GM23338 (cell line): Measurements from ENCODE around the gene LAMA4. TPM values are rescaled to one million over a fixed set of nuclear protein-coding genes. Genes with fewer than 3 reads are reported as not detected.

ENCODE experiments used
- ATAC-seq: fragments of 200-7000 bp; cut with Tn5 transposase; 3 replicates; pipeline ENCODE4 v1.9.1; 2020
- DNase-seq: peaks from one replicate; pipeline ENCODE4 v3.0.0-alpha.2; 2015; ENCODE audit warnings: low spot score
- H2AFZ ChIP-seq: fragments of 200-600 bp; sonication (generic); 2 replicates; pipeline ENCODE4 v1.8.0; 2016; ENCODE audit warnings: antibody characterized with exemption, mild to moderate bottlenecking, moderate library complexity
- H3F3A ChIP-seq: fragments of 200-600 bp; sonication (generic); replicated peaks from 2 replicates; pipeline ENCODE4 v1.8.0; 2017; ENCODE audit warnings: antibody characterized with exemption, mixed run types, low read depth
- H3K27ac ChIP-seq: fragments of 200-600 bp; sonication (generic); 2 replicates; pipeline ENCODE4 v1.6.1; 2016; ENCODE audit warnings: low read depth
- H3K27me3 ChIP-seq: fragments of 200-600 bp; sonication (generic); 2 replicates; pipeline ENCODE4 v1.8.0; 2016; ENCODE audit warnings: mild to moderate bottlenecking, mixed run types, moderate library complexity; ENCODE audit not compliant: insufficient read depth
- H3K36me3 ChIP-seq: fragments of 200-600 bp; sonication (generic); 2 replicates; pipeline ENCODE4 v1.8.0; 2016; ENCODE audit warnings: mild to moderate bottlenecking; ENCODE audit not compliant: insufficient read depth
- H3K4me1 ChIP-seq: fragments of 200-600 bp; sonication (generic); 2 replicates; pipeline ENCODE4 v1.8.0; 2016; ENCODE audit warnings: mild to moderate bottlenecking, moderate library complexity; ENCODE audit not compliant: insufficient read depth
- H3K4me2 ChIP-seq: fragments of 200-600 bp; sonication (generic); 2 replicates; pipeline ENCODE4 v1.7.1; 2017; ENCODE audit warnings: mixed run types
- H3K4me3 ChIP-seq: fragments of 200-600 bp; sonication (generic); 2 replicates; pipeline ENCODE4 v1.6.1; 2016; ENCODE audit warnings: mixed run types
- H3K79me2 ChIP-seq: fragments of 200-600 bp; sonication (generic); replicated peaks from 2 replicates; pipeline ENCODE4 v1.8.0; 2017; ENCODE audit warnings: mild to moderate bottlenecking; ENCODE audit not compliant: insufficient read depth
- H3K9me2 ChIP-seq: fragments of 200-600 bp; sonication (generic); 2 replicates; pipeline ENCODE4 v1.8.0; 2017; ENCODE audit not compliant: insufficient read depth
- H4K20me1 ChIP-seq: fragments of 200-600 bp; sonication (generic); replicated peaks from 2 replicates; pipeline ENCODE4 v1.8.0; 2017; ENCODE audit warnings: mild to moderate bottlenecking; ENCODE audit not compliant: insufficient read depth
- H3K27ac Mint-ChIP-seq: 2 replicates; pipeline ENCODE4 v1.8.0; 2020; ENCODE audit warnings: inconsistent platforms, mild to moderate bottlenecking, moderate library complexity, mixed read lengths
- H3K27me3 Mint-ChIP-seq: 3 replicates; pipeline ENCODE4 v1.8.0; 2022; ENCODE audit warnings: low read depth, mild to moderate bottlenecking, moderate library complexity, mixed read lengths, inconsistent platforms; ENCODE audit not compliant: insufficient read depth, poor library complexity
- H3K36me3 Mint-ChIP-seq: 3 replicates; pipeline ENCODE4 v1.8.0; 2021; ENCODE audit warnings: low read depth, mild to moderate bottlenecking, inconsistent platforms, moderate library complexity, mixed read lengths
- H3K4me1 Mint-ChIP-seq: 3 replicates; pipeline ENCODE4 v1.8.0; 2020; ENCODE audit warnings: mild to moderate bottlenecking, inconsistent platforms, mixed read lengths
- H3K4me3 Mint-ChIP-seq: 3 replicates; pipeline ENCODE4 v1.8.0; 2021; ENCODE audit warnings: moderate library complexity, mild to moderate bottlenecking, inconsistent platforms, mixed read lengths
- H3K9me3 Mint-ChIP-seq: 3 replicates; pipeline ENCODE4 v1.8.0; 2020; ENCODE audit warnings: moderate library complexity, mild to moderate bottlenecking, inconsistent platforms, mixed read lengths
- CREB1 ChIP-seq: fragments of 250-450 bp; sonication (Bioruptor Pico); IDR thresholded peaks from 2 replicates; pipeline ENCODE4 v1.5.0; 2020; ENCODE audit warnings: low read depth, mild to moderate bottlenecking, moderate library complexity
- EZH2 ChIP-seq: fragments of 200-600 bp; sonication (generic); IDR thresholded peaks from one replicate; pipeline ENCODE4 v1.8.0; 2017; ENCODE audit warnings: antibody characterized with exemption, mild to moderate bottlenecking, low read depth; ENCODE audit not compliant: unreplicated experiment
- EZH2phosphoT487 ChIP-seq: fragments of 200-600 bp; sonication (generic); IDR thresholded peaks from one replicate; pipeline ENCODE4 v1.8.1; 2018; ENCODE audit warnings: antibody characterized with exemption; ENCODE audit not compliant: unreplicated experiment
- POLR2AphosphoS5 ChIP-seq: IDR thresholded peaks from 2 replicates; pipeline ENCODE4 v1.6.1; 2016; ENCODE audit warnings: antibody characterized with exemption, low read depth
- polyA plus RNA-seq: library from polyadenylated mRNA; unstranded; fragments of >200 nt; fragmentation: Nextera tagmentation; extraction: Ambion mirVana; gene quantifications from 2 replicates; pipeline ENCODE4 v1.2.1, GENCODE V29; 2016
- total RNA-seq: library from RNA; depleted of rRNA; stranded (reverse); fragments of >200 nt; shearing (Covaris generic); gene quantifications from 2 replicates; pipeline ENCODE4 v1.2.3, GENCODE V29; 2014
- TF ChIP-seq, protein P1 (sequence below), 2 experiments: fragments of 200-600 bp in 1 of 2; sonication (generic) in 1 of 2; conservative IDR thresholded peaks; 2 replicates each; pipeline versions ENCODE4 v1.5.1 to v1.6.1; 2016 to 2017; ENCODE audit warnings: antibody characterized with exemption in 2 of 2, low read depth in 2 of 2, mild to moderate bottlenecking in 2 of 2, moderate library complexity in 1 of 2
- TF ChIP-seq, protein P2 (sequence below): IDR thresholded peaks from one replicate; pipeline ENCODE4 v1.6.1; 2018; ENCODE audit warnings: antibody characterized with exemption; ENCODE audit not compliant: unreplicated experiment
- TF ChIP-seq, protein P3 (sequence below): IDR thresholded peaks from 2 replicates; pipeline ENCODE4 v1.6.1; 2016; ENCODE audit warnings: antibody characterized with exemption

The LAMA4 gene
- total and polyA plus RNA-seq, 2 experiments from 2014 or later, result 1.7 to 2.8 TPM

DNA sequence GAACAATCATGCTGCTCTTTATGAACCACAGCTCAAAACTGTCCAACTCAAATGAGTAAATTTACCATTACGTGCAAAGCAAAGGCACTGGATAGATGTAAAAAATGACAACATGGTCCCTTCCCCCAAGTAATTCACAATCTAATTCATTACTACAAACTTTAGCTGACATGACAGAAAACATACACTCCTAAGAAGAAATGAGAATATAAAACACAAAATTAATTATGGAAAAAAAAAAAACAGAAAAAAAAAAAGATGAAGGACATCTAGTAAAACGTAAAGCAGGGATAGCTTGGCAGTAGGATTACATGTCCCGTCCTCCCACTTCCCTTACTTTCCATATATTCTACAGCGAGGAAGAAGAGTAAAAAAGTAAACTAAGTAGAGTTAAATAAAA is 172.8 kb downstream of the LAMA4 start (continued):
- TF ChIP-seq, protein P1, sequence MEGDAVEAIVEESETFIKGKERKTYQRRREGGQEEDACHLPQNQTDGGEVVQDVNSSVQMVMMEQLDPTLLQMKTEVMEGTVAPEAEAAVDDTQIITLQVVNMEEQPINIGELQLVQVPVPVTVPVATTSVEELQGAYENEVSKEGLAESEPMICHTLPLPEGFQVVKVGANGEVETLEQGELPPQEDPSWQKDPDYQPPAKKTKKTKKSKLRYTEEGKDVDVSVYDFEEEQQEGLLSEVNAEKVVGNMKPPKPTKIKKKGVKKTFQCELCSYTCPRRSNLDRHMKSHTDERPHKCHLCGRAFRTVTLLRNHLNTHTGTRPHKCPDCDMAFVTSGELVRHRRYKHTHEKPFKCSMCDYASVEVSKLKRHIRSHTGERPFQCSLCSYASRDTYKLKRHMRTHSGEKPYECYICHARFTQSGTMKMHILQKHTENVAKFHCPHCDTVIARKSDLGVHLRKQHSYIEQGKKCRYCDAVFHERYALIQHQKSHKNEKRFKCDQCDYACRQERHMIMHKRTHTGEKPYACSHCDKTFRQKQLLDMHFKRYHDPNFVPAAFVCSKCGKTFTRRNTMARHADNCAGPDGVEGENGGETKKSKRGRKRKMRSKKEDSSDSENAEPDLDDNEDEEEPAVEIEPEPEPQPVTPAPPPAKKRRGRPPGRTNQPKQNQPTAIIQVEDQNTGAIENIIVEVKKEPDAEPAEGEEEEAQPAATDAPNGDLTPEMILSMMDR (conservative IDR thresholded peaks at IDR 0.05; ENCODE audit: low read depth in 2 of 2), result no peak
- TF ChIP-seq POLR2AphosphoS5, result no peak
- TF ChIP-seq EZH2phosphoT487, result no peak
- TF ChIP-seq, protein P2, sequence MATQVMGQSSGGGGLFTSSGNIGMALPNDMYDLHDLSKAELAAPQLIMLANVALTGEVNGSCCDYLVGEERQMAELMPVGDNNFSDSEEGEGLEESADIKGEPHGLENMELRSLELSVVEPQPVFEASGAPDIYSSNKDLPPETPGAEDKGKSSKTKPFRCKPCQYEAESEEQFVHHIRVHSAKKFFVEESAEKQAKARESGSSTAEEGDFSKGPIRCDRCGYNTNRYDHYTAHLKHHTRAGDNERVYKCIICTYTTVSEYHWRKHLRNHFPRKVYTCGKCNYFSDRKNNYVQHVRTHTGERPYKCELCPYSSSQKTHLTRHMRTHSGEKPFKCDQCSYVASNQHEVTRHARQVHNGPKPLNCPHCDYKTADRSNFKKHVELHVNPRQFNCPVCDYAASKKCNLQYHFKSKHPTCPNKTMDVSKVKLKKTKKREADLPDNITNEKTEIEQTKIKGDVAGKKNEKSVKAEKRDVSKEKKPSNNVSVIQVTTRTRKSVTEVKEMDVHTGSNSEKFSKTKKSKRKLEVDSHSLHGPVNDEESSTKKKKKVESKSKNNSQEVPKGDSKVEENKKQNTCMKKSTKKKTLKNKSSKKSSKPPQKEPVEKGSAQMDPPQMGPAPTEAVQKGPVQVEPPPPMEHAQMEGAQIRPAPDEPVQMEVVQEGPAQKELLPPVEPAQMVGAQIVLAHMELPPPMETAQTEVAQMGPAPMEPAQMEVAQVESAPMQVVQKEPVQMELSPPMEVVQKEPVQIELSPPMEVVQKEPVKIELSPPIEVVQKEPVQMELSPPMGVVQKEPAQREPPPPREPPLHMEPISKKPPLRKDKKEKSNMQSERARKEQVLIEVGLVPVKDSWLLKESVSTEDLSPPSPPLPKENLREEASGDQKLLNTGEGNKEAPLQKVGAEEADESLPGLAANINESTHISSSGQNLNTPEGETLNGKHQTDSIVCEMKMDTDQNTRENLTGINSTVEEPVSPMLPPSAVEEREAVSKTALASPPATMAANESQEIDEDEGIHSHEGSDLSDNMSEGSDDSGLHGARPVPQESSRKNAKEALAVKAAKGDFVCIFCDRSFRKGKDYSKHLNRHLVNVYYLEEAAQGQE, result no peak

DNA sequence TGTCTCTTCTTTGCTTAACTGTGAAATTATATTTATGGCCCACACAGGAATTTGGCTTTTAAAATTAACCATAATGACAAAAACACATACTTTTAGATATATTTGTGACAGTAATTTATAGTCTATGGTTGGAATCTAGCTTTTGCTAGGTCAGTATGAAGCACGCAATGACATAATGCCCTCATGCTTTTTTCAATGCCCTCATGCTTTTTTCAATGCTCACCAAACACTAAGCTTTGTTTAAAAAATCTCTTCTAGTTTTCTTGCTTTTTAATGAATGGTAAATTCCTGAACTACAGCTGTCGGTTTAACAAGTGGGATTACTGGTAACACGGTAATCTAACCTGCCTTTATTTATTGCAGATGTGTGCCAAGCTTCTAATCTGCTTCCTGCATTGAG is 187.8 kb downstream of the LAMA4 start:
- ATAC-seq, result no peak
- H3K4me3 ChIP-seq, result no peak overlapping the region

DNA sequence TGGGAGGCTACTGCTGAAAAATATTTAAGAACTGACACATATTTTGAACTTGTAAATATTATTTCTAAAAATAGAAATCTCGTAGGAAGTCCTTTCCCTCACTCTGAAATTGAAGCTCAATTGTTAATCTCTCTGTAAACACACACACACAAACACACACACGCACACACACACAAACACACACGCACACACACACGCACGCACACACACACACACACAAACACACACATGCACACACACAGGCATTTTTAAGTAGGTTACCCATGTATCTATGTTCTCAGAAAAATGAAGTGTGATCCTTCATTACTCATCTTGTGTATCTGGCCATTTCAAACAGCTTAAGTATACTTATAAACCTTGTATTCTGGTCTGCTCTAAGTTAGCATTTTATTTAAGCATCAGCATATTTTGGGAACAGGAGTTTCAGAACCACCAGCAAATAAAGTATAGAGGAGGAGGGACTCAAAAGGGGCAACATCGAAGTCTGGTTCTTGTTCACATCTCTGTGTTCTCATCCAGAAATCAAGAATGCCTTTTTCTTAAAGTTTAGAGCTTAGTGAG is 188.9 kb downstream of the LAMA4 start:
- DNase-seq (no peak), ATAC-seq (no peak)
- Histone ChIP-seq H3K27ac (no peak overlapping the region), H3K79me2 (no peaks in the 10 kb centered on the region), H3K4me1 (no peaks in the 10 kb centered on the region), H3K36me3 (no peaks in the 10 kb centered on the region), H2AFZ (no peak overlapping the region), H3F3A (no peaks in the 10 kb centered on the region), H3K27me3 (no peaks in the 10 kb centered on the region), H3K4me2 (no peak overlapping the region), H3K9me2 (no peaks in the 10 kb centered on the region), H3K4me3 (no peak overlapping the region), H4K20me1 (no peaks in the 10 kb centered on the region)
- Mint-ChIP-seq H3K27me3 (no peaks in the 10 kb centered on the region), H3K4me3 (no peak overlapping the region), H3K36me3 (no peaks in the 10 kb centered on the region; the same call in 1 of the 3 replicates), H3K9me3 (no peaks in the 10 kb centered on the region), H3K27ac (no peak overlapping the region), H3K4me1 (no peaks in the 10 kb centered on the region)
- no peak for TF ChIP-seq EZH2phosphoT487
- TF ChIP-seq, protein P3, sequence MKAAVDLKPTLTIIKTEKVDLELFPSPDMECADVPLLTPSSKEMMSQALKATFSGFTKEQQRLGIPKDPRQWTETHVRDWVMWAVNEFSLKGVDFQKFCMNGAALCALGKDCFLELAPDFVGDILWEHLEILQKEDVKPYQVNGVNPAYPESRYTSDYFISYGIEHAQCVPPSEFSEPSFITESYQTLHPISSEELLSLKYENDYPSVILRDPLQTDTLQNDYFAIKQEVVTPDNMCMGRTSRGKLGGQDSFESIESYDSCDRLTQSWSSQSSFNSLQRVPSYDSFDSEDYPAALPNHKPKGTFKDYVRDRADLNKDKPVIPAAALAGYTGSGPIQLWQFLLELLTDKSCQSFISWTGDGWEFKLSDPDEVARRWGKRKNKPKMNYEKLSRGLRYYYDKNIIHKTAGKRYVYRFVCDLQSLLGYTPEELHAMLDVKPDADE, result no peak
- TF ChIP-seq CREB1 (CRISPR knock-in tag), result no peak
- no peak for TF ChIP-seq EZH2

More for the DNA sequence above, 187.8 kb downstream of the LAMA4 start:
- H3K4me1 ChIP-seq, result no peaks in the 10 kb centered on the region
- TF ChIP-seq EZH2phosphoT487 (no peak), EZH2 (no peak)
- H3K27me3 ChIP-seq, result no peaks in the 10 kb centered on the region
- Mint-ChIP-seq H3K4me3 (no peak overlapping the region), H3K27me3 (no peaks in the 10 kb centered on the region), H3K27ac (no peak overlapping the region), H3K4me1 (no peaks in the 10 kb centered on the region), H3K36me3 (peaks cover 2% of the 10 kb centered on the region), H3K9me3 (no peaks in the 10 kb centered on the region)
- no peak overlapping the region for H2AFZ ChIP-seq
- H4K20me1 ChIP-seq, result no peaks in the 10 kb centered on the region
- no peaks in the 10 kb centered on the region for H3K9me2 ChIP-seq
- H3K27ac ChIP-seq, result no peak overlapping the region
- no peak for DNase-seq
- H3K79me2 ChIP-seq, result no peaks in the 10 kb centered on the region
- H3K4me2 ChIP-seq, result no peak overlapping the region
- no peaks in the 10 kb centered on the region for H3F3A ChIP-seq
- H3K36me3 ChIP-seq, result no peaks in the 10 kb centered on the region
